ENCODE results near the gene PRRC1. TPM values are rescaled to one million over a fixed set of nuclear protein-coding genes. Genes with fewer than 3 reads are reported as not detected.

The PRRC1 gene
- polyA plus RNA-seq, 1 donor from 2014 or later: 36.3 TPM

GRCh38 chr5:127521138-127521770 is 3.8 kb downstream of the PRRC1 start:
- H3K79me2 ChIP-seq (replicated peaks; ENCODE audit: insufficient read depth, low read length): peaks cover 45% of the 10 kb centered on the region
- H3K4me2 ChIP-seq (ENCODE audit: low read length): no peak overlapping the region
- no peaks in the 10 kb centered on the region for H3F3A ChIP-seq (ENCODE audit: insufficient read depth, low read length, poor library complexity, severe bottlenecking)
- H3K36me3 ChIP-seq (ENCODE audit: insufficient read depth, low read length): peaks cover 21% of the 10 kb centered on the region
- H3K9ac ChIP-seq (ENCODE audit: low read length): no peak overlapping the region
- TF ChIP-seq RAD21 (conservative IDR thresholded peaks at IDR 0.05) (no peak), MXI1 (conservative IDR thresholded peaks at IDR 0.05; ENCODE audit: poor library complexity, severe bottlenecking) (no peak), EP300 (conservative IDR thresholded peaks at IDR 0.05; ENCODE audit: poor library complexity, severe bottlenecking) (no peak), POLR2AphosphoS5 (IDR thresholded peaks at IDR 0.05) (no peak), TAF1 (IDR thresholded peaks at IDR 0.05; ENCODE audit: low read depth) (no peak), SMC3 (conservative IDR thresholded peaks at IDR 0.05; ENCODE audit: poor library complexity) (no peak), EZH2 (IDR thresholded peaks at IDR 0.05; ENCODE audit: borderline replicate concordance, insufficient read depth, low read length, poor library complexity, severe bottlenecking) (no peak), REST (IDR thresholded peaks at IDR 0.05; ENCODE audit: borderline replicate concordance) (no peak)
- H3K9me2 ChIP-seq (ENCODE audit: insufficient read depth, low read length): no peaks in the 10 kb centered on the region
- H4K20me1 ChIP-seq (ENCODE audit: insufficient read depth): no peaks in the 10 kb centered on the region
- peak overlapping the region; percentile 94 for H3K4me3 ChIP-seq (ENCODE audit: low read length)
- no peak overlapping the region for H2AFZ ChIP-seq (ENCODE audit: low read depth, low read length)
- H3K9me3 ChIP-seq (ENCODE audit: low read length): no peaks in the 10 kb centered on the region
- H3K27ac ChIP-seq (ENCODE audit: low read length): no peak overlapping the region
- no peaks in the 10 kb centered on the region for H3K27me3 ChIP-seq (ENCODE audit: insufficient read depth, low read depth, low read length)

- H3K9me3 ChIP-seq (ENCODE audit: low read length): no peaks in the 10 kb centered on the region
- TF ChIP-seq POLR2AphosphoS5 (IDR thresholded peaks at IDR 0.05) (no peak), MXI1 (conservative IDR thresholded peaks at IDR 0.05; ENCODE audit: poor library complexity, severe bottlenecking) (no peak), SMC3 (conservative IDR thresholded peaks at IDR 0.05; ENCODE audit: poor library complexity) (no peak), EZH2 (IDR thresholded peaks at IDR 0.05; ENCODE audit: borderline replicate concordance, insufficient read depth, low read length, poor library complexity, severe bottlenecking) (no peak), EP300 (conservative IDR thresholded peaks at IDR 0.05; ENCODE audit: poor library complexity, severe bottlenecking) (no peak), CTCF (IDR thresholded peaks at IDR 0.05; ENCODE audit: poor library complexity, severe bottlenecking) (no peak), RAD21 (conservative IDR thresholded peaks at IDR 0.05) (no peak), REST (IDR thresholded peaks at IDR 0.05; ENCODE audit: borderline replicate concordance) (no peak), TAF1 (IDR thresholded peaks at IDR 0.05; ENCODE audit: low read depth) (no peak)
- no peaks in the 10 kb centered on the region for H3K27me3 ChIP-seq (ENCODE audit: insufficient read depth, low read depth, low read length)
- no peaks in the 10 kb centered on the region for H3K9me2 ChIP-seq (ENCODE audit: insufficient read depth, low read length)
- no peak overlapping the region for H3K4me3 ChIP-seq (ENCODE audit: low read length)
- H3K36me3 ChIP-seq (ENCODE audit: insufficient read depth, low read length): peaks cover 13% of the 10 kb centered on the region
- H3K27ac ChIP-seq (ENCODE audit: low read length): no peak overlapping the region
- peaks cover 30% of the 10 kb centered on the region for H3K79me2 ChIP-seq (replicated peaks; ENCODE audit: insufficient read depth, low read length)
- no peak overlapping the region for H3K9ac ChIP-seq (ENCODE audit: low read length)
- no peak overlapping the region for H3K4me2 ChIP-seq (ENCODE audit: low read length)
- no peaks in the 10 kb centered on the region for H4K20me1 ChIP-seq (ENCODE audit: insufficient read depth)
- no peak overlapping the region for H2AFZ ChIP-seq (ENCODE audit: low read depth, low read length)
- no peaks in the 10 kb centered on the region for H3F3A ChIP-seq (ENCODE audit: insufficient read depth, low read length, poor library complexity, severe bottlenecking)
Observed at GRCh38 chr5:127525181-127525580, 7.7 kb downstream of the PRRC1 start.
